GM21526 (cell line): ENCODE data around the gene SLC5A10.

Experiments used
- ATAC-seq: cut with Tn5 transposase; IDR thresholded peaks from one replicate; pipeline ENCODE4 v1.9.1; 2021; ENCODE audit warnings: moderate library complexity; ENCODE audit not compliant: unreplicated experiment, low FRiP score

Gene SLC5A10

DNA sequence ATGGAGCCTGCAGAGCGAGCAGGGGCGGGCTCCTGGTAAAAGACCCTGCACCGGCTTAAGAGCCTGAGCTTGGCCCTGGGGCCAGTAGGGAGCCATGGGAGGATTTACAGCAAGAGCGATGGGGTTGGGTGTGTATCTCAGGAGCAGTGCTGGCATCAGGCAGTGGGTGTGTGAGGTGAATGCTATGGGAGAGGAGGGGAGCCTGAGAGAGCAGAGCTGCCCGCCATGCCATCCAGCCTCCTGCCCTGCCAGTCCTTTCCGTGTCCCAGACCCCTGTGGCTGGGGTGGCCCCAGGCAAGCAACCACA, 29.3 kb downstream of the SLC5A10 start:
- ATAC-seq = no peak

DNA sequence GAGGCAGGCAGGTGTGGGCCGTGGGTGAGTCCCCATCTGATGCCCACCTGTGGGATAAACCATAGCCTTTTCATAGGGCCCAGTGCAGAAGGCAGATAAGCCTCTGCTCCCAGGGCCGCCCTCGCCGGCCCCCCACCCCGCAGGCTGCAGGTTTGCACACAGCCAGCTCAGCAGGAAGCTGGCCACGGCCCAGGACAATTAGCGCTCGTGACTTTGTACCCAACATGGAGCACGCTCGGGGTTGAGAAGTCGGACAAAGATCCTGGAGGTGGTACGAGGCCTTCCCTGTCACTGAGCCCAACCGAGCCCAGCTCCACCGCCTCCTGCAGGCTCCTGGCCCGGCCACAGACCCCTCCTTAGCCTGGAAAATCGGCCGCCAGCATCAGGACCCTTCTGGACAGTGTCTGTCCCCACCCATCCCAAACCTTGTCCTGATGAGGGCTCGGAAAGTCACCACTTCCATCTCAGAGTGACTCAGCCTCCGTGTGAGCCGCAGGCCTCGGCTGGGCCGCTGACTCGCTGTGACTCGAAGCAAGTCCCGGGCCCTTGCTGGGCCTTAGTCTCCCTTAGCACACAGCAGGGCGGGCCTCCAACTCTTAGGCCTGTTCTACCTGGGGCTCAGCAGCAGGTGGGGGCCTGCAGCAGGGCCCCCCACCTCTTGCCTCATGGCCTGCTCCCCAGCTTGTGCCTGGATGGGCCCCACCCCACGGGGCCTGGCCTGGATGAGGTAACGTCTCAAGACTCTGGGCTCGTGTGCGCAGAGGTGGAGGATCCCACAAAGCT, 29.9 kb downstream of the SLC5A10 start:
- no peak for ATAC-seq

DNA sequence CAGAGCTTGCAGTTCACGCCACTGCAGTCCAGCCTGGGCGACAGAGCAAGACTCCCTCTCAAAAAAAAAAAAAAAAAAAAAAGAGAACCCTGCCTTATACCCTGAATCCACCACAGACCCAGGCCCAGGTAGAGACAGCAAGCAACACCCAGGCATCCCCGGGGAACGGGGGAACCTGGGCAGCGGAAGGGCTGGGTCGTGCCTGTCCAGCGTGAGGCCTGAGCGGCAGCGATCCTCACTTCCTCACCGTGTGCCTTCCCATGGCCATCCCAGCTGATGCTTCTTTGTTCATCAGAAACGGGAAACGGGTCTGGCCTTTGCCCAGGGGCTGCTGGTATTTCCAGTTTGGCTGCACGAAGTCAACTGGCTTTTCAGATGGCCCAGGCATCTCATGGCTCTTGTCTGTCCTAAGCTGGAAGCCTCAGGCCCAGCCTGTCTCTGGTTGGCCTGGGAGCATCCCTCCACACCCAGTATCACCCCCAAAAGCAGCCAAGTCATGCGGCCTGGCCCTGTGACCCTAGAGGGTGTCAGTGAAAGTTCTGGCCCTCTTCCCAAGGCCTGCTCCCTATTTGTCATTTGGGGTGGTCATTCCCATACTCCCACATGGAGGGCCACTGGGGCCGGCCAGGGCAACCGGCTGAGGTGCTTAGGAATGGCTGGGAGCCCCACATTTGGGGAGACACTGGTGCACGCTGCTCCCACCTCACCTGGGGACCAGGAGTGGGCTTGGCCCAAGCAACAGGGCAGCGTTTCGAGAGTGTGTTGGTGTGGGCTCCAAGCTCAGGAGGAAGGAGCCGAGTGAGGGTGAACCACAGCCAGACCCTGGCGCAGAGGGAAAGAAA, 32.5 kb downstream of the SLC5A10 start:
- ATAC-seq = no peak

DNA sequence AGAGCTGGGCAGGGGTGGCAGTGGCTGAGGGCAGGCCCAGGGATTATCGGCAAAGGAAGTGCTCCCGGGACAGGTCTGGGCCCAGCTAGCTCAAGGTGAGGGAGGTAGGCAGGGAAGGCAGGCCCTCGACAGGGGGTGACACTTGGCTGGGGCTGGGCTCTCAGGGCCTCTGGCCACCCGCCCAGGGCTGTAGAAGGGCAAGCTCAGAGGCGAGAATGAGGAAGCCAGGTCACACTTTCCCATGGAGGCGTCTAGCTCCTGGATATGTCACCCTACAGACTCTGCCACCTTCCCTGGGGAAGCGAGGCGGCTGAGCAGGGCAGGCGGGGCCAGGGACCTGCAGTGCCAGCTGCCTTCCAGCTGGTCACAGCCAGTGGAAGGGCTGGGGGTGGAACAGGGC, 33.5 kb downstream of the SLC5A10 start:
- ATAC-seq = no peak

DNA sequence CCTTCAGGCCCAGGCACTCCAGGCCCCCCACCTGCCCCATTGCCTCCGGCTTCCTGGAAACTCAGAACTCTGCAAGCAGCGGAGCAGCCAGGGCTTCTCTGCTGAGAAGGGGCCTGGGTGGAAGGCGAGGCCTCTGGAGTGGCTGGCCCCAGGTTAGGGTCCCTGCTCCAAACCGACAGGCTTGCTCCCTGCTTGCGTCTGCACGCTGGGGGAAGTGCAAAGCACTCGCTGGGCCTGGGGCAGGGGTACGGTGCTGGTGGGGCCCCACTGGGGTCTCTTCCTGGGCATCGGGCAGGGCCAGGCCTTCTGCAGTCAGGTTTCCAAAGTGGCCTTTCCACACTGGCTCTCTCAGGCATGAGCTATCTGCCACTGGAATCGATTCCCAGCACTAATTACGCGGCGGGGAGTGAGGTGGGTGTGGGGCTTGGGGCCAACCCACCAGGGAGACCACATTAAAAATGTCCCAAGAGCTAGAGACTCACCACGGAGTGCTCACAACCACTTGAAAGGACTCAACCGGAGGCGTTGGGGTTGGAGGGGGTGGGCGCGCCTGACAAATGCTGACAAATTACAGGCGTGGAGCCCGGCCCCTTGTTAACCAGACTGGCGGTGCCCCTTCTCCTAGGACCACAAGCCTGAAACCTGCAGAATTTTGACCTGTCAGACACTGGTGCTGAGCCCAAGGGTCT, 34.7 kb downstream of the SLC5A10 start:
- ATAC-seq = no peak

DNA sequence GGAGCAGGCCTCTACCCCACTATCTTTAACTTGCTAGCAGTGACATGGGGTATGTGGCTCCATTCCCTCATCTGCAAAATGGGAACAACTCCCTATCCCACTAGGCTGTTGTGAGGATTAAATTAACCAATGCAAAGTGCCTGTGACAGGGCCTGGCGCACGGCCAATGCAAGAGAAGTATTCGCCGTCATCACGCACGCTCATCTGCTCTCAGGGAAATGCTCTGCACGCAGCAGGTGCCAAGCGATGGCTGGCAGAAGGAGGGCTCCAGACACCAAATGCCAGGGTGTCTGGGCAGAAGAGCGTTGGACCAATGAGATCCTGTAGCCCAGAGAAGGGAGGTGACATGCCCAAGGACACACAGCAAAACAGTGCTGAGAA, 35.3 kb downstream of the SLC5A10 start:
- no peak for ATAC-seq

DNA sequence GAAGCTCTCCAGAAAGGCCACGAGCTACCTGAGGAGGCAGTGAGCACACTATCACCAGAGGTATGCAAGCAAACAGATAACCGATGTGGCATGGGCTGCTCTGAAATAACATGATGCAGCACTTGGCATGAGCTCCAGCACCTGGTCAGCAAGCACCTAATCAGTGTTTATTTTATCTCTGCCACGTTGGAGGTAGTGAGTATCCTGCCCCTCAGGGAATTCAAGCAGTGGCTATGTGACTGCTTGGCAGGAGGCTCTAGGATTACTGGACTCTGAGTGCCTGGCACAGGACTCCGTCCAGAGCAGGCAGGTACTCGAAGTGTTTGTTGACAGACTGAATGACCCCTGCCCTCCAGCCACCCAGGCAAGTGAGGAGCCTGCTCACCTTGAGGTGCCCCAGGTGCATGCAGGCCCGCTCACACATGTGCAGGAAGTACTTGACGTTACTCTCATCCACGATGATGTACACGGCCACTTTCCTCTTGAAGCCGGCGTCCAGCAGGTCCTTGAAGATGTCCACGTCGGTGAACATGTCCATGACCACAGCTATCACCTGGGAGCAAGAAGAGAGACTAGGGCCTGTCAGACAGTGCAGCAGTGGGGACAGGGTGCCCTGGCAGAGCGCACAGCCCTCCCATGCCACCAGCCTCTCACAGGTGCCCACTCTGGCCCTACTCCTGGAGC, 36.0 kb downstream of the SLC5A10 start:
- no peak for ATAC-seq

DNA sequence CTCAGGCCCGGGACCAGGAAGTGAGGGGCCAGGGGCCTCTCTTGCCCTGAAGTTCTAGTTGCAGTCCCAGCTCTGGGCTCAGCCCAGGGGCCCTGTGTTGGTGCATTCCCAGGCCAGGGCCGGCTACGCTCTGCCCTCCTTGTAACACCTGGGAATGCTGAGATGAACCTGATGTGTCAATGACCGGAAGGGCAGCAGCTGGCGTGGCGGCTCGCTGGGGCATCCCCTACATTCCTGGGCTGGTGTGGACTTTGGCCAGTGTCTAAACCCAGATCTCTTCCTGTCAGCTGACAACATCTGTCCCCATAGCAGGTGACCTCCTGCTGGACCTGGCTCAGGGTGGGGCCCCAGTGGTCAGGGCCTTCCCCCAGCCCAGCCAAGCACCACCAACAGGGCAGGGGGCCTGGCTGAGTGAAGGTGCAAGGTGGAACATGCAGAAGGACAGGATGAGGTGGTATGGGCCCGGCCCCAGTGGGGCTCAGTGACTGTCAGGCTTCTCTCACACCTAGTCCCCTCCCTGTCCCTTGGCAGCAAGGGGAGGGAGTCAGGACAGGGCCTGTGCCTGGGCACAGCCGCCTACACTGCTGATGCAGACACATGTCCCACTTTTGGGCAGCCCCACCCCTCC, 36.7 kb downstream of the SLC5A10 start:
- ATAC-seq = no peak

DNA sequence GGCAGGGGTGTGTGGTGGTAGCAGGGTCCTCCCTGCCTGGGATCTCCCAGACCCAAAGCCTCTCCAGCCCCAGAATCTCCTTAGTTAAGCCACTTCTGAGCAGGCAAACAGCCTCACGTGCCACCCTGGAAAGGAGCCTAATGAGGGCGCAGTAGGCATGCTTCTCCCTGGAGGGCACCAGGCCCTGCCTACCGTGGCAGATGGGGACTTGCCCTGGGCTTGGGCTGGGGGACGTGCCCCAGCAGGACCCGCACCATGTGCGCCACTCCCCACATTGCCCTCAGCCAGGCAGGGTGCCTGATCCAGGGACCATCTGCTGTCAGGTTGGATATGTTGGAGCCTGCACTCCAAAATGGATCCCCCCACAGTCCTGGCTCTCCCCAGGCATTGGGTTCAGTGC, 38.4 kb downstream of the SLC5A10 start:
- ATAC-seq = no peak

DNA sequence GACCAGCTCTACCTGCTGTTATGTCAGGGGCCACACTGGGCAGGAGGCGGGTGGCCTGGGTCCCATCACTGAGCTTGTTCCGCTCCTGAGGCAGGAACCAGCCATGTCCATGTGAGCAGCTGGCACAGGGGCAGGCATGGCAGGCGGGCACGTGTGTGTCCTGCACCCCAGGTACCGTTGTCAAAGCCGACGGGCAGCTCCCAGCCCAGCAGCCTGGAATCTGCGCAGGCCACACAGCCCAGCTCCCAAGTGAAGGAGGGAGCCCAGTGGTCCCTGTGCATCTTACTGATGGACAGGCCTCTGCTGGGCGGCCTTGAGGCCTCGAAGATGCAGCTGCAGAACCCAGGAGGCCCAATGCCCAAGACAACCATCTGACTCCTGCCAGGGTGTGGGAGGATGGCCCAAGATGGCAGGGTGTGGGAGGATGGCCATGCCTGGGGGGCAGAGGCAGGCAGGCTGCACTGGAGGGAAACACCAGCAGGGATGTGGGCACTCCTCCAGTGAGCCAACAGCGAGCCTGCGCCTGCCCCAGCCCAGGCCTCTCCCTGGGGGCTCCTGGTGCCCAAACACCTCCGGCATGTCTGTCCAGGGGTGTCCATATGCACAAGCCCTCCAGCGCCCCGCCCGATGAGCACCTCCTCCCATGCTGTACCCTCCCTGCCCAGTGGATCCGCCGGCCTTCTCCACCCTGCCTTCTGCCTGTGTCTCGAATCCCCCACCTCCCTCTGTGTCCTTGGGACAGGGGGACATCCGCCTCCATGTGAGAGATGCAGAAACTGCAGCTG, 39.8 kb downstream of the SLC5A10 start:
- no peak for ATAC-seq

DNA sequence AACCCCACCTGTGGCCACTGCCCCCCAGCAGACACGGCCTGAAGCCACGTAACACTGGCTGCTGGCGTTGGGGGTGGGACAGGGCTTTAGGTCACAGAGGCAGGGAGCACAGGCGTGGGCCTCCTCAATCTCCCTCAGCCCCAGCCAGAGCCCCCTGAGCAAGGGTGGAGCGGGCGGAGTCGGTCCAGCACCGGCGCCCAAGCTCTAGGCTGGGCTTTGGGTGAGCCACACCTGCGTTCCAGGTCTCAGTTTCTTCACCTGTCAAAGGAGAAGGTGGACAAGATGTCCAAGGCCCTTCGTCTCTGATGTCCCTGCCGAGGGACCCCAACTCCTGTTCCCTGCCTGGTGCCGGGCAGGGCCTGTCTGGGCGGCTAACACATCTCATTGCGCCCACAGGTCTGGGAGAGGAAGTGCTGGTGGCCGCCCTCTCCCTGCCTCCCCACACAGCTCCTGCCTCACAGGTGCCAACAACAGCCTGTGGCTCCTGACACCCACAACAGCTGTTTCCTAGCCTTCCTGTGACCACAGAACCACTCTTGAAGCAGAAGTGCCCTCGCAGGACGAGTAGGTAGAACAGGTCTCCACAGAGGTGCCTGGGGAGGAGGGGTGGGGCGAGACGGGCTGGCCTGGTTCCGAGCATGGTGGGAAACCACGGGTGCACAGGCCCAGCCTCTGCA, 40.6 kb downstream of the SLC5A10 start:
- no peak for ATAC-seq

DNA sequence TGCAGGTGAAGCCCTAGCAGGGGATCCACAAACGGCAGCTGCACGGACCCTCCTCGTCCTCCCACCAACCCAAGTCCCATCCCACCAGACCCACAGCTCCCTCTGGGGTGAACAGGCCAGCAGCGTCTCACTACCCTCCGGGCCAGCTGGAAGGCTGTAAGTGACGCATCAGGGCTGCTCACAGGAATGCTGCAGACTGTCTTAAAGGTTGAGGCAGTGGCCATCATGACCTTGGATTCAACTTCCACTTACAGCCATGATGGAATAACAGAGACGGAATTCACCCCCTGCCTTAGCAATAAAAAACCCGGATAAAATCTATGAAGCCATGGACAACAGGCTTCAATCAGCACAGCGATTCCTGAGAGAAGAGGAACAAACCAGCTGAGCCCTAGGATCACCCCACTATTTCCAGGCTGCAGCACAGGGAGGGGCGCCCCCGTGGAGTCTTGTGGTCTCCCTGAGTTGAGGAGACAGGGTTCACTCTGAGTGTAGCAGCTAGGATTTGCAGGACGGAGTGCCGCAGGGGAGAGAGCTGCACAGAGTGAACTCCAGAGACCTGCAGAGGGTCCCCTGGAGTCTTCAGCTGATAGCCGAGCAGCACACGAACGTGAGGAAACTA, 42.1 kb downstream of the SLC5A10 start:
- ATAC-seq = no peak

DNA sequence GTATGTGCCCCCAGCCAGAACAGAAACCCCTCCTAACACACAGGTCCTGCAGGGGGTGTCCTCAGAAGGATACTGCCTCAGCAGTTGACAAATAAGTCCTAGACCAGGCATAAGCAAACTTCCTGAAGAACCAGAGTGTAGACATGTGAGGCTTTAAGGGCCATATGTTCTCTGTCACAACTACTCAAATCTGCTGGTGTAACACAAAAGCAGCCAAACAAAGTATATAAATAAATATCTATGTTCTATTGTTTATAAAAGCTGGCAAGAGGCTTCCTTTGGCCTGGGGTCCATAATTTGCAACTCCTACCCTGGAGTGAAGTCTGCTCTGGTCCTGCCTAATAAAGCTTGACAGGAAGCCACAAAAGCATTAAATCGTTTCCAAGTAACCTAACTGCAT, 42.7 kb downstream of the SLC5A10 start:
- ATAC-seq = no peak

DNA sequence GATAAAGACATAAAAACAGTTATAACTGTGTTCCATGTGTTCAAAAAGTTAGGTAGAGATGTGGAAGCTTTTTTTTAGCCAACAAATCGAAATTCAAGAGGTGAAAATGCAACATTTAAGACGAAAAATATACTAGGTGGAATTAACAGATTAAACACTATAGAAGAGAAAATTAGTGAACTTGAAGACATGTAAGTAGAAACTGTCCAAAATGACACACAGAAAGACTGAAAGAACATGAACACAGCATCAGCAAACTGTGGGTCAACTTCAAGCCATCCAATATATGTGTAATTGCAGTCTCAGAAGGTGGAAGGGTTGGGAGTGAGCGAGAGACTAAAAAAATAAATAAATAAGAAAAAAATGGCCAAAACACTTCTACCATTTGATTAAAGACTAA, 43.3 kb downstream of the SLC5A10 start:
- no peak for ATAC-seq

DNA sequence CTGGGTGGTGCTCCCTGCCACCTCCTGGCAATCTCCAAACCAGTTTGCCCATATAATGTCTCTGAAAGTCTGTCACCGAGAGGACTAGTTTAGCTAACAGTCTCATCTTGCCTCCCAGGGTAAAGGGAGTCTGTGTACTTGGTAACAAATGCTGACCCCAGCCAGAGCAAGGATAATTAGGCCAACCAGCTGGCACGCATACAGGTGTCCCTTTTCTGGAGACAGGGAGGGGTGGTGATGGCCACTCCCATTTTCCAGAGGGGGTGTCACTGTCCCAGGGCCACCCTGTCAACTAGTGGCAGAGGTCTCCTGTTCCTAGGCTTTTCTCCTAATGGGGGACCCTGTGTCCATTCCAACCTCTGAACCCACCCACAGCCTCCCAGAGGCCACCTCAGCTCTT, 44.5 kb downstream of the SLC5A10 start:
- no peak for ATAC-seq

DNA sequence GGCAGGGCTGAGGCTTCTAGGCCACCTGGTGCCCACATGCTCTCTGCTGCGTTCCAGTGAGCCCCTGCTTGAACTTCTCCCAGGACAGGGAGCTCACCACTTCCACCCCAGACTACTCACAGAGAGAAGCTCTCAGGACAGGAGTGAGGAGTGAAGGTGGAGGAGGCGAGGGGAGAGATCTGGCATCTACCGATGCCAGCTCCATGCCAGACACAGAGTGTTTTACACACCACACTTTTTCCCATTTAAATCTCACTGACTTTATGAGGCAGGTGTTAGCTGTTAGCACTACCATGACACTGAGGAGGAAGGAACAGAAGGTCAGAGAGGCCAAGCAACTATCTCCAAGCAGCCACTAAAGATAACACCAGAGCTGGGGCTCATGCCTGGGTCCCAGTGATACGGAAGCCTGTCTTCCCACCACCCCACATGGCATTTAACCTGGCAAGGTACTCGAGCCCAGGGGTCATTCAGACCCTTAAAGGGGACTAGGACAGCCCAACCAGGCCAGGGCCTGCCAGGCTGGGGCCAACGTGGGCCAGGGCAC, 45.8 kb downstream of the SLC5A10 start:
- no peak for ATAC-seq

DNA sequence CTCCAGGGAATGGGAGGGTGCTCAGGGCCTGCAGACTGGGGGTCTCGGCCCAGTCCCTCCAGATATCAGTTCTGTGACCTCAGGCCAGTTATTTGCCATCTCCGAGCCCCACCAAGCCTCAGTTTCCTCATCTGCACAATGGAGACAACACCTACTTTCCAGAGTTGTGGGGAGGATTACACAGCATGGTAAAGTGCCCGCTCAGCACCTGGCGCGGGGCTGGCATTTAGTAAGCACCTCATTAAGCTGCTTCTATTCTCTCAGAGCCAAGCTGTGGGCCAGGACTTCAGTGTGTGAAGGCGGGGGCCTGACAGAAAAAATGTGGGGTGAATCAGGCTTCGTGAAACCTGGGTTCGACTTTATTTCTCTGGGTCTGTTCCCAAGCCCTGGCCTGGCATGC, 47.4 kb downstream of the SLC5A10 start:
- ATAC-seq = no peak

DNA sequence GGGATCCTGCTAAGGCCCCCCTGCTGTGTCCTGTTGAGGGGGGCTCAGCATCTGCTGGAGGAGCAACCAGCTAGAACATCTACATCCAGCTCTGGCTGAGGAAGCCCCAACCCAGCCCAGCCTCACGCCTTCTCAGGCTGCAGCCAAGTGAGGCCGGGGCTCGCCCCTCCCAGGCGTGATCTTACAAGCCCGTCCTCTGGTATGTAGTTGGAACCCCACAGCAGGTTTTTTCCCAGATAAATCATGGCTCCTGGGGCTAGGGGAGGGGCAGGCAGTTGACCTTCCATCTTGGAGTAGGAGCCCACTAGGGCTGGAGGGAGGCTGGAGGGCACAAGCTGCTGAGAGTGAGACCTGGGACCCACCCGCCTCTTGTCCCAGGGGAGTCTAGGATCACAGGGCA, 47.9 kb downstream of the SLC5A10 start:
- ATAC-seq = no peak
